OCI-LY3 (cell line): ENCODE data around the gene ZNF358.

Experiments
- EZH2phosphoT487 ChIP-seq: fragments of 200-600 bp; shearing (Covaris generic); IDR thresholded peaks from 2 replicates; pipeline ENCODE4 v1.6.1; 2018; ENCODE audit warnings: antibody characterized with exemption, mixed run types, low read depth
- TF ChIP-seq, protein P1 (sequence below): fragments of 200-600, 300-600 bp; sonication (generic); IDR thresholded peaks from 2 replicates; pipeline ENCODE4 v1.5.1; 2014; ENCODE audit warnings: antibody characterized with exemption, low read length, low read depth

DNA sequence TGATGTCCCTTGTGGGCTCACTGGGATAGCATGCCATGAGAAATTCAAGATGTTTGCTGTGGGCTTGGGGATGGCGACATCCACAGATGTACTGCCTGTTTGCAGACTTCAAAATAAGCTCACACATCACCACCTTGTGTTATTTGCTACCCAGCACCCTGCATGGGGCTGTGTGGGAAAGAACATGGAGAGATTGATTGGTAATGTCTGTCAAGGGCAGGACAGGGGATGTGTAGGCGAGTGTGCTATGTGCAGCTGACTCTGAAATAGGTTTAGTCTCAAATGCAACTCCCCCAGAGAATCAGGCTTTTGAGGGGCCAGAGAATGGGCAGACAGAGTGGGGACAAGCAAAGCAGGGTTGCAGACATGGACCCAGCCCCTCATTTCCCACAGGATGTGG is 44.4 kb downstream of the ZNF358 start:
- TF ChIP-seq, protein P1, sequence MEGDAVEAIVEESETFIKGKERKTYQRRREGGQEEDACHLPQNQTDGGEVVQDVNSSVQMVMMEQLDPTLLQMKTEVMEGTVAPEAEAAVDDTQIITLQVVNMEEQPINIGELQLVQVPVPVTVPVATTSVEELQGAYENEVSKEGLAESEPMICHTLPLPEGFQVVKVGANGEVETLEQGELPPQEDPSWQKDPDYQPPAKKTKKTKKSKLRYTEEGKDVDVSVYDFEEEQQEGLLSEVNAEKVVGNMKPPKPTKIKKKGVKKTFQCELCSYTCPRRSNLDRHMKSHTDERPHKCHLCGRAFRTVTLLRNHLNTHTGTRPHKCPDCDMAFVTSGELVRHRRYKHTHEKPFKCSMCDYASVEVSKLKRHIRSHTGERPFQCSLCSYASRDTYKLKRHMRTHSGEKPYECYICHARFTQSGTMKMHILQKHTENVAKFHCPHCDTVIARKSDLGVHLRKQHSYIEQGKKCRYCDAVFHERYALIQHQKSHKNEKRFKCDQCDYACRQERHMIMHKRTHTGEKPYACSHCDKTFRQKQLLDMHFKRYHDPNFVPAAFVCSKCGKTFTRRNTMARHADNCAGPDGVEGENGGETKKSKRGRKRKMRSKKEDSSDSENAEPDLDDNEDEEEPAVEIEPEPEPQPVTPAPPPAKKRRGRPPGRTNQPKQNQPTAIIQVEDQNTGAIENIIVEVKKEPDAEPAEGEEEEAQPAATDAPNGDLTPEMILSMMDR, result no peak
- TF ChIP-seq EZH2phosphoT487, result no peak
